ENCODE data around the gene CLEC16A. TPM values are rescaled to one million over a fixed set of nuclear protein-coding genes. Genes with fewer than 3 reads are reported as not detected.

CLEC16A gene
- total and polyA plus RNA-seq, 2 donors (not counting 1 experiment from before 2014, with no cell fraction given): 21.9 to 79.5 TPM

- H3K79me2 ChIP-seq (ENCODE audit: control insufficient read depth, insufficient read depth, low read length): no peaks in the 10 kb centered on the region
- H3K4me3 Mint-ChIP-seq: no peak overlapping the region
- ChIA-PET POLR2A (no interaction called here), CTCF (interaction anchor here (1.2 kb wide), 1 partner anchor 202 kb away, joined by 3 read pairs; no protein-coding TSS in a partner anchor)
- no peak overlapping the region for H3K4me3 ChIP-seq (ENCODE audit: control extremely low read depth in 1 of 5, extremely low read depth in 1 of 5, insufficient read depth in 1 of 5, low read depth in 2 of 5, low read length in 4 of 5)
- no peaks in the 10 kb centered on the region for H3K4me1 ChIP-seq (ENCODE audit: control insufficient read depth in 2 of 2, insufficient read depth in 2 of 2, low read length in 2 of 2)
- no peak overlapping the region for H3K9ac ChIP-seq (ENCODE audit: low read length)
- H3K27me3 Mint-ChIP-seq: no peaks in the 10 kb centered on the region
- peaks cover 7 to 44% of the 10 kb centered on the region in 2 experiments for H3K36me3 ChIP-seq (replicated peaks in 1 of 2; ENCODE audit: control extremely low read depth in 1 of 2, control insufficient read depth in 1 of 2, extremely low read depth in 1 of 2, insufficient read depth in 2 of 2, low read length in 1 of 2)
- intact Hi-C loops (cut with micrococcal nuclease): no loop called here
- no peaks in the 10 kb centered on the region for H3K4me1 Mint-ChIP-seq
- no peaks in the 10 kb centered on the region for H3K9me3 Mint-ChIP-seq (ENCODE audit: insufficient read depth)
- H4K20me1 ChIP-seq (ENCODE audit: control insufficient read depth, insufficient read depth, low read length, poor library complexity, severe bottlenecking): no peaks in the 10 kb centered on the region
- H3K27ac ChIP-seq (ENCODE audit: low read length in 2 of 2): no peak overlapping the region
- 97% methylated on average over 21 of the region's 22 CpGs for whole genome bisulfite sequencing (ENCODE audit: insufficient coverage)
- no peak overlapping the region for H3K4me2 ChIP-seq (replicated peaks; ENCODE audit: low read depth, low read length, poor library complexity, severe bottlenecking)
- H2AFZ ChIP-seq (ENCODE audit: insufficient read depth, low read depth, low read length, poor library complexity, severe bottlenecking): no peak overlapping the region
- ATAC-seq (ENCODE audit: low read depth): no peak
- TF ChIP-seq EZH2 (IDR thresholded peaks at IDR 0.05; ENCODE audit: borderline replicate concordance, insufficient read depth, low read depth, low read length, poor library complexity, severe bottlenecking): no peak
- no peak for TF ChIP-seq CTCF (IDR thresholded peaks at IDR 0.05)
- no peaks in the 10 kb centered on the region for H3K9me3 ChIP-seq (ENCODE audit: control extremely low read depth in 1 of 3, control insufficient read depth in 2 of 3, insufficient read depth in 1 of 3, low read length in 2 of 3)
- H3K27me3 ChIP-seq (replicated peaks in 1 of 4; ENCODE audit: control extremely low read depth in 1 of 4, control insufficient read depth in 3 of 4, insufficient read depth in 4 of 4, low read length in 3 of 4): no peaks in the 10 kb centered on the region
- no peak for DNase-seq
- H3K27ac Mint-ChIP-seq: no peak overlapping the region
Observed at GRCh38 chr16:11165894-11166665, 221.7 kb downstream of the CLEC16A start.

DNA sequence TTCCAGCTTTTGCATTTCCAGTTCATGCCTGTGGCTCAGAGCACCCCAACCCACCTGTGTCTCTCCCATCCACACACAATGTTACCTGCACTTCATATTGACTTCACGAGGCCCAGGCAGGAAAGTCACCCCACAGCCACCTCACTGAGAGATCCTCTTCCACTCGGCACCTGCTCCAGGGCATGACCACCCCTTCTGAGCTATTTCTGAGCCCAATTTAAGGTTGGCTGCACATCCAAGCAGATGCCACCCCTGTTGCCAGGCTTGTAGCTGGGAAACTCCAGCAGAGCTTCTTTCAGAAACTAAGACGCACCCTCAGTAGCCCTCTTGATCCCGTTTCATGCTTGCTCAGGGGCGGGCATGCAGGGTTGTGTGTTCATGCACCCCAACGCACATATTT is 223.2 kb downstream of the CLEC16A start:
- CTCF ChIA-PET: no interaction called here
- no peaks in the 10 kb centered on the region for H4K20me1 ChIP-seq (ENCODE audit: control insufficient read depth, insufficient read depth, low read length, poor library complexity, severe bottlenecking)
- WGBS (ENCODE audit: insufficient coverage): 100% methylated on average over 6 of the region's 6 CpGs

More for the DNA sequence above, 223.2 kb downstream of the CLEC16A start:
- H3K36me3 ChIP-seq (replicated peaks in 1 of 2; ENCODE audit: control extremely low read depth in 1 of 2, control insufficient read depth in 1 of 2, extremely low read depth in 1 of 2, insufficient read depth in 2 of 2, low read length in 1 of 2): peaks cover 10 to 47% of the 10 kb centered on the region in 2 experiments
- no peaks in the 10 kb centered on the region for H3K27me3 ChIP-seq (replicated peaks in 1 of 4; ENCODE audit: control extremely low read depth in 1 of 4, control insufficient read depth in 3 of 4, insufficient read depth in 4 of 4, low read length in 3 of 4)
- intact Hi-C loops (cut with micrococcal nuclease): no loop called here
- no peak overlapping the region for H3K27ac Mint-ChIP-seq
- no peaks in the 10 kb centered on the region for H3K27me3 Mint-ChIP-seq
- H2AFZ ChIP-seq (ENCODE audit: insufficient read depth, low read depth, low read length, poor library complexity, severe bottlenecking): no peak overlapping the region
- H3K4me1 ChIP-seq (ENCODE audit: control insufficient read depth in 2 of 2, insufficient read depth in 2 of 2, low read length in 2 of 2): no peaks in the 10 kb centered on the region
- no peak overlapping the region for H3K4me3 Mint-ChIP-seq
- no peak for ATAC-seq (ENCODE audit: low read depth)
- H3K9me3 Mint-ChIP-seq (ENCODE audit: insufficient read depth): no peaks in the 10 kb centered on the region
- H3K9me3 ChIP-seq (ENCODE audit: control extremely low read depth in 1 of 3, control insufficient read depth in 2 of 3, insufficient read depth in 1 of 3, low read length in 2 of 3): no peaks in the 10 kb centered on the region
- H3K4me3 ChIP-seq (ENCODE audit: control extremely low read depth in 1 of 5, extremely low read depth in 1 of 5, insufficient read depth in 1 of 5, low read depth in 2 of 5, low read length in 4 of 5): no peak overlapping the region
- peaks cover 5% of the 10 kb centered on the region for H3K4me1 Mint-ChIP-seq
- DNase-seq: no peak
- no peak overlapping the region for H3K9ac ChIP-seq (ENCODE audit: low read length)
- TF ChIP-seq EZH2 (IDR thresholded peaks at IDR 0.05; ENCODE audit: borderline replicate concordance, insufficient read depth, low read depth, low read length, poor library complexity, severe bottlenecking) (no peak), CTCF (IDR thresholded peaks at IDR 0.05) (no peak)
- H3K27ac ChIP-seq (ENCODE audit: low read length in 2 of 2): no peak overlapping the region
- POLR2A ChIA-PET: no interaction called here
- no peak overlapping the region for H3K4me2 ChIP-seq (replicated peaks; ENCODE audit: low read depth, low read length, poor library complexity, severe bottlenecking)
- no peaks in the 10 kb centered on the region for H3K79me2 ChIP-seq (ENCODE audit: control insufficient read depth, insufficient read depth, low read length)
